BE2C (cell line): ENCODE data around the gene CD27.

Experiments
- DNase-seq: peaks from one replicate; pipeline ENCODE4 v3.0.0-alpha.2; 2020
- H3K27me3 ChIP-seq: fragments of 250-450 bp; sonication (Bioruptor Pico); 2 replicates; pipeline ENCODE4 v1.5.1; 2020; ENCODE audit warnings: mild to moderate bottlenecking
- H3K36me3 ChIP-seq: fragments of 250-450 bp; sonication (Bioruptor Pico); 2 replicates; pipeline ENCODE4 v1.5.1; 2020; ENCODE audit warnings: mild to moderate bottlenecking
- H3K4me1 ChIP-seq: fragments of 250-450 bp; sonication (Bioruptor Pico); 2 replicates; pipeline ENCODE4 v1.5.1; 2020
- H3K4me3 ChIP-seq: 2 replicates; pipeline ENCODE4 v1.5.1; 2011; ENCODE audit warnings: low read depth, low read length
- H3K9me3 ChIP-seq: fragments of 250-450 bp; sonication (Bioruptor Pico); 2 replicates; pipeline ENCODE4 v1.5.1; 2020
- TF ChIP-seq, protein P1 (sequence below): IDR thresholded peaks from 2 replicates; pipeline ENCODE4 v1.5.1; 2012; ENCODE audit warnings: mild to moderate bottlenecking, low read depth, low read length

Gene CD27

DNA sequence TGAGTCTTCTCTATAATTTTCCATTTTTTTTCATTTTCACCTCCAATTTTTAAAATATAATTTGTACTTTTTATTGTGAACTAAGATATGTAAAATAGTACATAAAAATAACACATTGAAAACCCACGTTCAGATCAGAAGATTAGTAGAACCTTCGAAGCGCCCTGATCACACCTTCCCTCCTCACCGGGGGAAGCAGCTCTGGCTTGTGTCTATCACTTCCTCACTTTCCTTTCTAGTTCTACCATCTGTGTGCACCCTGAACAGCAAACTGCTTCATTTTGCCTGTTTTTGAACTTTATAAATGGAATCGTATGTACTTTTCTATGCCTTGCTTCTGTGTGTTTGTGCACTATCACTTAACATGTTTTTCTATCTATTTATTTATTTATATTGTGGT lies 11.8 kb upstream of the CD27 start:
- Histone ChIP-seq H3K4me1 (peaks cover 4% of the 10 kb centered on the region; the same call in 1 of the 2 replicates), H3K4me3 (no peak overlapping the region)

DNA sequence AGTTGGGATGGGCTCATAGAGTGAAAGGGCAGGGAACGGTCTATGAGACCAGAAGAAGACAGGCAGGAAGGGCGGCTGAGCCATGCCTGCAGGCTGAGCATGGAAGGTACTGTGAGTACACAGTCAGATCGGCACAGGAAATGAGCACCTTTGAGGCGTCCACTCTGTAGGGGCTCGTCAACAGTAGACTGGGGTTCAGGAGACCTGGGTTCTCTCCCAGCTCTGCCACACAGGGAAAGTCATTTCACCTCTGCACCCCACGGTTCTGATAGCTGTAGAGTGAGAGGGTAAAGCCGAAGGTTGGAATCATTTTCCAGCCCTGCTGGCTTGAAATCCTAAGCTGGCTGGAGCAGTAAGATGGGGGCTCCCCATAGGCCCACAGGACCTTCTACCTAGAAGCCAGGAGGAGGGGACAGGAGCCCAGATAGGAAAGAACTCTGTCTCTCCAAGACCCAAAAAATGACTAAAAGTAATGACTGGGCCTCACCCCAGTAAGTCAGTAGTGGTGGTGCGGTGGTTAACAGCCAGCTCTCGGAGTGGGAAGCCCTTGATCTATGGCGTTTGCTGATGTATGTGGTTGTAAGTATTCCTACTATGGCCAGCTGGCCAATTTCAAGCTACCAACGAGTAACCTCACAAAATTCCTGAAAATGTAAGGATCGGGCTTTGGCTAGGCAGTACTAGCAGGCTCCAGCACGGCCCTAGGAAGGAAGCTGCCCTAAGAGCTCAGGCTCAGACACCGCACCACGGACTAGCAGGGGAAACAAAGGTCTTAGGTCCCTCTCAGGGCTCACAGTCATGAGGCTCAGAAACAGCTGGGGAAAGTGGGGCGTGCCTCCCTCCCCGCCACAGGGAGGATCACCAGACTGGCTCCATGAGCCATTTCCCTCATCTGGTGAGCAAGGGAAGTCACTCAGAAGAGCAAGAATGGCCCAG lies 10.3 kb upstream of the CD27 start:
- no peaks in the 10 kb centered on the region for H3K9me3 ChIP-seq
- H3K36me3 ChIP-seq = no peaks in the 10 kb centered on the region
- H3K4me1 ChIP-seq = peaks cover 4% of the 10 kb centered on the region; the same call in 1 of the 2 replicates
- no peak for DNase-seq
- H3K4me3 ChIP-seq = no peak overlapping the region
- no peaks in the 10 kb centered on the region for H3K27me3 ChIP-seq
- TF ChIP-seq, protein P1, sequence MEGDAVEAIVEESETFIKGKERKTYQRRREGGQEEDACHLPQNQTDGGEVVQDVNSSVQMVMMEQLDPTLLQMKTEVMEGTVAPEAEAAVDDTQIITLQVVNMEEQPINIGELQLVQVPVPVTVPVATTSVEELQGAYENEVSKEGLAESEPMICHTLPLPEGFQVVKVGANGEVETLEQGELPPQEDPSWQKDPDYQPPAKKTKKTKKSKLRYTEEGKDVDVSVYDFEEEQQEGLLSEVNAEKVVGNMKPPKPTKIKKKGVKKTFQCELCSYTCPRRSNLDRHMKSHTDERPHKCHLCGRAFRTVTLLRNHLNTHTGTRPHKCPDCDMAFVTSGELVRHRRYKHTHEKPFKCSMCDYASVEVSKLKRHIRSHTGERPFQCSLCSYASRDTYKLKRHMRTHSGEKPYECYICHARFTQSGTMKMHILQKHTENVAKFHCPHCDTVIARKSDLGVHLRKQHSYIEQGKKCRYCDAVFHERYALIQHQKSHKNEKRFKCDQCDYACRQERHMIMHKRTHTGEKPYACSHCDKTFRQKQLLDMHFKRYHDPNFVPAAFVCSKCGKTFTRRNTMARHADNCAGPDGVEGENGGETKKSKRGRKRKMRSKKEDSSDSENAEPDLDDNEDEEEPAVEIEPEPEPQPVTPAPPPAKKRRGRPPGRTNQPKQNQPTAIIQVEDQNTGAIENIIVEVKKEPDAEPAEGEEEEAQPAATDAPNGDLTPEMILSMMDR = no peak

More for the DNA sequence above, 11.8 kb upstream of the CD27 start:
- no peaks in the 10 kb centered on the region for H3K27me3 ChIP-seq
- H3K36me3 ChIP-seq = no peaks in the 10 kb centered on the region
- no peak for DNase-seq
- no peaks in the 10 kb centered on the region for H3K9me3 ChIP-seq
- TF ChIP-seq, protein P1 = no peak

DNA sequence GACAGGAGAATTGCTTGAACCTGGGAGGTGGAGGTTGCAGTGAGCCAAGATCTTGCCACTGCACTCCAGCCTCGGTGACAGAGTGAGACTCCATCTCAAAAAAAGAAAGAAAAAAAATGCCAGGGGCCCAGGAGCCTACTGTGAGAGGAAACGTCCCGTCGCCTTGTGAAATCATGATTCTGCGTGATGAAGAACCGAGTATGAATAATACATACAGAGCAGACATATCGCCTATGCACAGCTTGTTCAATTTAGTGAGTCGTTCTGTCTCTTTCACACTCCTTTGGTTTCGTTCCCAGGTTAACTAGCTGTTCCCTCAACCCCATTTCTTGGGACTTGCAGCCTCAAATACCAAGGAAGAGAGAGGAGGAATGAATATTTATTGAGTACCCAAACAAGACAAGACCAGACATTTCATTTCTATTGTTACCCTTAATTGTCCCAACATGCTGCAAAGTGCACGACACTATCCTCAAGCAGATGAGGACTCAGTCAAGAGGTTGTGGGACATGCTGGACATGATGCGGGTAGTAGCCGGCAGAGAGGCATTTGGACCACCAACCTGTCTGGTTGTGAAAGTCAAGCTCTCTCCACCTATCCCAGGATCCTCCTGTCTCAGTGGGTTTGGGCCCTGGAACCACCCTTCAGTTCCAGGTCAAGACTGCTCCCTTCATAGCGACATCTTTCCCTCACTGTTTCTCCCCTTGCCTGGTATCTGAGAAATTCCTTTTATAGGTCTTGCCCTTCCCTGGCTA lies 8.6 kb upstream of the CD27 start:
- no peak for DNase-seq
- H3K4me1 ChIP-seq = no peaks in the 10 kb centered on the region
- H3K27me3 ChIP-seq = no peaks in the 10 kb centered on the region
- no peak overlapping the region for H3K4me3 ChIP-seq
- H3K36me3 ChIP-seq = no peaks in the 10 kb centered on the region
- TF ChIP-seq, protein P1 = no peak
- no peaks in the 10 kb centered on the region for H3K9me3 ChIP-seq

DNA sequence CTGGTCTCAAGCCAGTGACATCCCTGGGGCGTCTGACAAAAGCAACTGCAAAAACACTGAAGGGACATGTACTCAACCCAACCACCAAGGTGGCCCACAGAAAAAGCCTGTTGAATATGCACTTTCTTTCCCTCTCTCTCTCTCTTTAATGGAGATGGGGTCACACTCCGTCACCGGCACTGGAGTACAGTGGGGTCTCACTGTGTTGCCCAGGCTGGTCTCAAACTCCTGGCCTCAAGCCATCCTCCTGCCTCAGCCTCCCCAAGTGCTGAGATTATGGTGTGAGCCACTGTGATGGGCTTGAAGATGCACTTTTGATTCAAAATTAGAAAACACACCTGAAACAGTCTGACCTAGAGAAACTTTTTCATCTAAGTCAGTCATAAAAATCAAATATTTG lies 7.2 kb upstream of the CD27 start:
- no peaks in the 10 kb centered on the region for H3K9me3 ChIP-seq
- no peak overlapping the region for H3K4me3 ChIP-seq
- TF ChIP-seq, protein P1 = no peak
- DNase-seq = no peak
- H3K36me3 ChIP-seq = no peaks in the 10 kb centered on the region
- no peaks in the 10 kb centered on the region for H3K4me1 ChIP-seq
- H3K27me3 ChIP-seq = no peaks in the 10 kb centered on the region

DNA sequence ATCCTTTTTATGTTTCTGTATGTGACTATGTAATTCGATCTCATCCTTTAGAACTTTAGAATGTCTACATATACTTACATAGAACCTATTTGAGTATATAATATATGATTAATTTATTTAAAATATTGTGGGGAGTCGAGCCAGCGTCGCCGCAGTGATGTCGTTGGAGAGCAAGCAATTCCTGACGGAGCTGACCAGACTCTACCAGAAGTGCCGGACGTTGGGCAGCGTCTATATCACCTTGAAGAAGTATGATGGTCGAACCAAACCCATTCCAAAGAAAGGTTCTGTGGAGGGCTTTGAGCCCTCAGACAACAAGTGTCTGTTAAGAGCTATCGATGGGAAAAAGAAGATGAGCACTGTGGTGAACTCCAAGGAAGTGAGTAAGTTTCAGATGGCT lies 6.4 kb upstream of the CD27 start:
- Histone ChIP-seq H3K27me3 (no peaks in the 10 kb centered on the region), H3K36me3 (no peaks in the 10 kb centered on the region), H3K9me3 (no peaks in the 10 kb centered on the region), H3K4me1 (no peaks in the 10 kb centered on the region), H3K4me3 (no peak overlapping the region)
- DNase-seq = no peak
- TF ChIP-seq, protein P1 = no peak

DNA sequence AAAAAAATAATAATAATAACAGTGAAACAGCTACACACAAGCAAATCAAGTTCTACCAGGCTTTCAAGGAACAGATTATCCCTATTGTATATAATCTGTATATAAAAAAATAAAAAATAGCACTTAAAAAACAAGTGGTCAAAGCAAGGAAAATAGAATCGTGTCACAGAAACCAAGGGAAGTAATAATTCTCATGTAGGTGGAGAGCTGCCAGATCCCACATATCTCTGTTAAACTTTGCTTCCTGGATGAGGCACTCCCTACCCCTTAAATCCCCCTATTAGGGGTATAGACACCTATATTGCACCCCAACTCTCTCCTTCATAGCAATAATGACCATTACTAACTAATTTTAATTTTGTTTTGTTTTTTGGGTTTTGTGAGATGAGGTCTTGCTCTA lies 4.4 kb upstream of the CD27 start:
- no peak for DNase-seq
- TF ChIP-seq, protein P1 = no peak
- Histone ChIP-seq H3K4me1 (no peaks in the 10 kb centered on the region), H3K9me3 (no peaks in the 10 kb centered on the region), H3K27me3 (no peaks in the 10 kb centered on the region), H3K36me3 (no peaks in the 10 kb centered on the region), H3K4me3 (no peak overlapping the region)
